Measurements from ENCODE around the gene ATP9B. TPM values are rescaled to one million over a fixed set of nuclear protein-coding genes. Genes with fewer than 3 reads are reported as not detected.

ATP9B gene
- total RNA-seq, 1 donor from 2014 or later = 12.6 TPM

- Histone ChIP-seq H3K4me3 (ENCODE audit: insufficient read depth, low read depth, low read length) (no peak overlapping the region), H3K36me3 (ENCODE audit: insufficient read depth, low read length) (peaks cover 3% of the 10 kb centered on the region), H3K27ac (ENCODE audit: low read depth, low read length) (no peak overlapping the region), H4K20me1 (ENCODE audit: insufficient read depth, low read length) (no peaks in the 10 kb centered on the region), H3K4me2 (ENCODE audit: low read length) (no peak overlapping the region), H3K79me2 (ENCODE audit: insufficient read depth, low read length) (no peaks in the 10 kb centered on the region), H3K9ac (ENCODE audit: low read length) (no peak overlapping the region), H3K9me3 (ENCODE audit: insufficient read depth, low read depth, low read length) (no peaks in the 10 kb centered on the region), H3K27me3 (ENCODE audit: insufficient read depth, low read length) (no peaks in the 10 kb centered on the region), H3K4me1 (ENCODE audit: insufficient read depth, low read length) (no peaks in the 10 kb centered on the region), H2AFZ (ENCODE audit: low read depth, low read length) (no peak overlapping the region)
- FAIRE-seq = peak; percentile 66
- Mint-ChIP-seq H3K27ac (ENCODE audit: unreplicated experiment) (no peak overlapping the region), H3K4me1 (ENCODE audit: low read depth, unreplicated experiment) (peaks cover 7% of the 10 kb centered on the region), H3K9me3 (ENCODE audit: unreplicated experiment) (peaks cover 3% of the 10 kb centered on the region), H3K27me3 (ENCODE audit: low read depth, unreplicated experiment) (no peaks in the 10 kb centered on the region), H3K4me3 (ENCODE audit: unreplicated experiment) (no peak overlapping the region), H3K36me3 (ENCODE audit: low read depth, unreplicated experiment) (peaks cover 2% of the 10 kb centered on the region)
- TF ChIP-seq, protein P1, sequence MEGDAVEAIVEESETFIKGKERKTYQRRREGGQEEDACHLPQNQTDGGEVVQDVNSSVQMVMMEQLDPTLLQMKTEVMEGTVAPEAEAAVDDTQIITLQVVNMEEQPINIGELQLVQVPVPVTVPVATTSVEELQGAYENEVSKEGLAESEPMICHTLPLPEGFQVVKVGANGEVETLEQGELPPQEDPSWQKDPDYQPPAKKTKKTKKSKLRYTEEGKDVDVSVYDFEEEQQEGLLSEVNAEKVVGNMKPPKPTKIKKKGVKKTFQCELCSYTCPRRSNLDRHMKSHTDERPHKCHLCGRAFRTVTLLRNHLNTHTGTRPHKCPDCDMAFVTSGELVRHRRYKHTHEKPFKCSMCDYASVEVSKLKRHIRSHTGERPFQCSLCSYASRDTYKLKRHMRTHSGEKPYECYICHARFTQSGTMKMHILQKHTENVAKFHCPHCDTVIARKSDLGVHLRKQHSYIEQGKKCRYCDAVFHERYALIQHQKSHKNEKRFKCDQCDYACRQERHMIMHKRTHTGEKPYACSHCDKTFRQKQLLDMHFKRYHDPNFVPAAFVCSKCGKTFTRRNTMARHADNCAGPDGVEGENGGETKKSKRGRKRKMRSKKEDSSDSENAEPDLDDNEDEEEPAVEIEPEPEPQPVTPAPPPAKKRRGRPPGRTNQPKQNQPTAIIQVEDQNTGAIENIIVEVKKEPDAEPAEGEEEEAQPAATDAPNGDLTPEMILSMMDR (IDR thresholded peaks at IDR 0.05; ENCODE audit: insufficient read depth, low read depth, low read length) = no peak
- TF ChIP-seq EZH2 (IDR thresholded peaks at IDR 0.05; ENCODE audit: insufficient read depth, low read length) = no peak
- DNase-seq (ENCODE audit: low read depth) = no peak
These were observed 206.8 kb downstream of the ATP9B start for GRCh38 chr18:79275992-79276391.

GRCh38 chr18:79278896-79279295, 209.7 kb downstream of the ATP9B start:
- Mint-ChIP-seq H3K4me1 (ENCODE audit: low read depth, unreplicated experiment) (peaks cover 7% of the 10 kb centered on the region), H3K36me3 (ENCODE audit: low read depth, unreplicated experiment) (peaks cover 5% of the 10 kb centered on the region), H3K4me3 (ENCODE audit: unreplicated experiment) (no peak overlapping the region), H3K27ac (ENCODE audit: unreplicated experiment) (no peak overlapping the region), H3K9me3 (ENCODE audit: unreplicated experiment) (no peaks in the 10 kb centered on the region), H3K27me3 (ENCODE audit: low read depth, unreplicated experiment) (no peaks in the 10 kb centered on the region)
- Histone ChIP-seq H3K79me2 (ENCODE audit: insufficient read depth, low read length) (no peaks in the 10 kb centered on the region), H3K9ac (ENCODE audit: low read length) (no peak overlapping the region), H3K36me3 (ENCODE audit: insufficient read depth, low read length) (peaks cover 2% of the 10 kb centered on the region), H2AFZ (ENCODE audit: low read depth, low read length) (no peak overlapping the region), H4K20me1 (ENCODE audit: insufficient read depth, low read length) (no peaks in the 10 kb centered on the region), H3K27me3 (ENCODE audit: insufficient read depth, low read length) (no peaks in the 10 kb centered on the region), H3K4me3 (ENCODE audit: insufficient read depth, low read depth, low read length) (no peak overlapping the region), H3K27ac (ENCODE audit: low read depth, low read length) (no peak overlapping the region), H3K9me3 (ENCODE audit: insufficient read depth, low read depth, low read length) (no peaks in the 10 kb centered on the region), H3K4me1 (ENCODE audit: insufficient read depth, low read length) (no peaks in the 10 kb centered on the region), H3K4me2 (ENCODE audit: low read length) (no peak overlapping the region)
- DNase-seq (ENCODE audit: low read depth) (no peak), FAIRE-seq (no peak)
- TF ChIP-seq EZH2 (IDR thresholded peaks at IDR 0.05; ENCODE audit: insufficient read depth, low read length) = no peak
- TF ChIP-seq, protein P1 (IDR thresholded peaks at IDR 0.05; ENCODE audit: insufficient read depth, low read depth, low read length) = no peak

GRCh38 chr18:79283131-79283810, 214.1 kb downstream of the ATP9B start:
- no peaks in the 10 kb centered on the region for H3K27me3 Mint-ChIP-seq (ENCODE audit: low read depth, unreplicated experiment)
- DNase-seq (ENCODE audit: low read depth) (no peak), FAIRE-seq (no peak)
- H3K36me3 Mint-ChIP-seq (ENCODE audit: low read depth, unreplicated experiment) = peaks cover 7% of the 10 kb centered on the region
- H3K4me3 Mint-ChIP-seq (ENCODE audit: unreplicated experiment) = no peak overlapping the region
- H3K4me3 ChIP-seq (ENCODE audit: insufficient read depth, low read depth, low read length) = no peak overlapping the region
- no peak overlapping the region for H3K27ac ChIP-seq (ENCODE audit: low read depth, low read length)
- no peaks in the 10 kb centered on the region for H3K9me3 ChIP-seq (ENCODE audit: insufficient read depth, low read depth, low read length)
- no peaks in the 10 kb centered on the region for H3K9me3 Mint-ChIP-seq (ENCODE audit: unreplicated experiment)
- TF ChIP-seq, protein P1 (IDR thresholded peaks at IDR 0.05; ENCODE audit: insufficient read depth, low read depth, low read length) = no peak
- no peak for TF ChIP-seq EZH2 (IDR thresholded peaks at IDR 0.05; ENCODE audit: insufficient read depth, low read length)
- no peaks in the 10 kb centered on the region for H4K20me1 ChIP-seq (ENCODE audit: insufficient read depth, low read length)
- no peak overlapping the region for H3K27ac Mint-ChIP-seq (ENCODE audit: unreplicated experiment)
- H3K27me3 ChIP-seq (ENCODE audit: insufficient read depth, low read length) = no peaks in the 10 kb centered on the region
- H3K4me1 Mint-ChIP-seq (ENCODE audit: low read depth, unreplicated experiment) = no peaks in the 10 kb centered on the region
- H3K4me2 ChIP-seq (ENCODE audit: low read length) = no peak overlapping the region
- H3K4me1 ChIP-seq (ENCODE audit: insufficient read depth, low read length) = no peaks in the 10 kb centered on the region
- H3K36me3 ChIP-seq (ENCODE audit: insufficient read depth, low read length) = peaks cover 3% of the 10 kb centered on the region
- H3K79me2 ChIP-seq (ENCODE audit: insufficient read depth, low read length) = no peaks in the 10 kb centered on the region
- no peak overlapping the region for H2AFZ ChIP-seq (ENCODE audit: low read depth, low read length)
- no peak overlapping the region for H3K9ac ChIP-seq (ENCODE audit: low read length)

All from astrocyte (in vitro differentiated cells and primary cell).